Measurements from ENCODE around the gene PORCN.

DNA sequence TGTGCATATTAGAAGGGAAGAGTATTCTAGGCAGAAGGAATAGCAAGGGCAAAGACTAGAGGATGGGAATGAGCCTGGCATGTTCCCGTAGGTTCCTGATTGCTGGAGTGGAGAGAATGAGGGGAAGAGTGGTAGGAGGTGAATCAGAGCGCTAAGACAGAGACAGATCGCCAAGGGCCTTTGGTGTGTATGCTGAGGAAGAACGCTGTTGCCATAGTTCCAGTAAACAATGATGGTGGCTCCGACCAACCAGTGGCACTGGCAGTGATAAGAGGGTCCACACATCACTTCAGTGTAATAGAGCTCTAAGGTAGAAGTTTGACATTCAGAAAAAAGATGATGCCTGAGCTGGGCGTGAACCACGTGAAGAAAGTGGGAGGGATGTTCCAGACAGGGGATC, 31.7 kb downstream of the PORCN start:
- TF ChIP-seq, protein P1, sequence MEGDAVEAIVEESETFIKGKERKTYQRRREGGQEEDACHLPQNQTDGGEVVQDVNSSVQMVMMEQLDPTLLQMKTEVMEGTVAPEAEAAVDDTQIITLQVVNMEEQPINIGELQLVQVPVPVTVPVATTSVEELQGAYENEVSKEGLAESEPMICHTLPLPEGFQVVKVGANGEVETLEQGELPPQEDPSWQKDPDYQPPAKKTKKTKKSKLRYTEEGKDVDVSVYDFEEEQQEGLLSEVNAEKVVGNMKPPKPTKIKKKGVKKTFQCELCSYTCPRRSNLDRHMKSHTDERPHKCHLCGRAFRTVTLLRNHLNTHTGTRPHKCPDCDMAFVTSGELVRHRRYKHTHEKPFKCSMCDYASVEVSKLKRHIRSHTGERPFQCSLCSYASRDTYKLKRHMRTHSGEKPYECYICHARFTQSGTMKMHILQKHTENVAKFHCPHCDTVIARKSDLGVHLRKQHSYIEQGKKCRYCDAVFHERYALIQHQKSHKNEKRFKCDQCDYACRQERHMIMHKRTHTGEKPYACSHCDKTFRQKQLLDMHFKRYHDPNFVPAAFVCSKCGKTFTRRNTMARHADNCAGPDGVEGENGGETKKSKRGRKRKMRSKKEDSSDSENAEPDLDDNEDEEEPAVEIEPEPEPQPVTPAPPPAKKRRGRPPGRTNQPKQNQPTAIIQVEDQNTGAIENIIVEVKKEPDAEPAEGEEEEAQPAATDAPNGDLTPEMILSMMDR (conservative IDR thresholded peaks at IDR 0.05; ENCODE audit: low read depth, low read length): no peak
- no peak for TF ChIP-seq POLR2A (IDR thresholded peaks at IDR 0.05; ENCODE audit: low read depth, low read length)
- no peak for TF ChIP-seq MAFK (IDR thresholded peaks at IDR 0.05; ENCODE audit: low read depth, low read length)
- no peak for TF ChIP-seq CHD1 (IDR thresholded peaks at IDR 0.05; ENCODE audit: low read depth, low read length)
- TF ChIP-seq SMC3 (IDR thresholded peaks at IDR 0.05; ENCODE audit: low read depth, low read length): no peak
- no peak for TF ChIP-seq BHLHE40 (IDR thresholded peaks at IDR 0.05; ENCODE audit: low read depth, low read length)
- no peak for TF ChIP-seq CEBPB (IDR thresholded peaks at IDR 0.05; ENCODE audit: low read depth, low read length)
